WTC11 (cell line): ENCODE data around the gene SLC38A1. TPM values are rescaled to one million over a fixed set of nuclear protein-coding genes. Genes with fewer than 3 reads are reported as not detected.

ENCODE experiments used
- ATAC-seq: fragments of 200-7000 bp; cut with Tn5 transposase; 2 replicates; pipeline ENCODE4 v1.10.0; 2021; ENCODE audit warnings: mild to moderate bottlenecking, moderate library complexity
- CTCF ChIA-PET: fragments of 300-600 bp; sonication (Branson Sonifier 250); formaldehyde crosslinking; loops from one replicate; lab custom pipeline; 2021; ENCODE audit warnings: antibody characterized with exemption; lab: Charles Lee
- POLR2A ChIA-PET: fragments of 350-600 bp; sonication (Branson Sonifier 250); formaldehyde crosslinking; loops from one replicate; lab custom pipeline; 2021; ENCODE audit warnings: antibody characterized with exemption; lab: Charles Lee
- DNase-seq: peaks from one replicate; pipeline ENCODE4 v3.0.0; 2021; ENCODE audit warnings: low spot score
- H3K27ac Mint-ChIP-seq: 2 replicates; pipeline ENCODE4 v1.8.0; 2021; ENCODE audit warnings: mixed read lengths
- H3K27me3 Mint-ChIP-seq: 2 replicates; pipeline ENCODE4 v1.8.0; 2021; ENCODE audit warnings: low read depth, mild to moderate bottlenecking, moderate library complexity, mixed read lengths
- H3K36me3 Mint-ChIP-seq: 2 replicates; pipeline ENCODE4 v1.8.0; 2021; ENCODE audit warnings: mixed read lengths
- H3K4me1 Mint-ChIP-seq: 2 replicates; pipeline ENCODE4 v1.8.0; 2022; ENCODE audit warnings: mixed read lengths
- H3K4me3 Mint-ChIP-seq: 2 replicates; pipeline ENCODE4 v1.8.0; 2021; ENCODE audit warnings: mild to moderate bottlenecking, moderate library complexity, mixed read lengths
- H3K9me3 Mint-ChIP-seq: 2 replicates; pipeline ENCODE4 v1.8.0; 2021; ENCODE audit warnings: mixed read lengths
- ARID4B ChIP-seq: sonication (generic); formaldehyde crosslinking; IDR thresholded peaks from 2 replicates; pipeline ENCODE4 v1.8.0; 2023; ENCODE audit warnings: missing genetic modification reagents, mild to moderate bottlenecking, borderline replicate concordance
- CREM ChIP-seq: sonication (generic); formaldehyde crosslinking; IDR thresholded peaks from 2 replicates; pipeline ENCODE4 v1.8.1; 2022; ENCODE audit warnings: mild to moderate bottlenecking, missing genetic modification reagents, moderate library complexity
- E2F5 ChIP-seq: sonication (generic); formaldehyde crosslinking; IDR thresholded peaks from 2 replicates; pipeline ENCODE4 v1.8.1; 2022; ENCODE audit warnings: mild to moderate bottlenecking, moderate library complexity, missing genetic modification reagents
- FOXP4 ChIP-seq: sonication (generic); formaldehyde crosslinking; IDR thresholded peaks from 2 replicates; pipeline ENCODE4 v1.8.0; 2022; ENCODE audit warnings: mild to moderate bottlenecking, missing genetic modification reagents
- IRF1 ChIP-seq: sonication (generic); formaldehyde crosslinking; IDR thresholded peaks from 2 replicates; pipeline ENCODE4 v1.8.0; 2023; ENCODE audit warnings: missing genetic modification reagents
- IRF2 ChIP-seq: sonication (generic); formaldehyde crosslinking; IDR thresholded peaks from 2 replicates; pipeline ENCODE4 v1.8.0; 2022; ENCODE audit warnings: low read depth, missing genetic modification reagents, borderline replicate concordance
- NR1H2 ChIP-seq: sonication (generic); formaldehyde crosslinking; IDR thresholded peaks from 2 replicates; pipeline ENCODE4 v1.9.0; 2021; ENCODE audit warnings: mild to moderate bottlenecking, moderate library complexity, missing genetic modification reagents
- RORB ChIP-seq: fragments of 250-450 bp; sonication (Bioruptor Pico); IDR thresholded peaks from 2 replicates; pipeline ENCODE4 v1.9.0; 2021; ENCODE audit warnings: mild to moderate bottlenecking
- STAT6 ChIP-seq: sonication (generic); formaldehyde crosslinking; conservative IDR thresholded peaks from 2 replicates; pipeline ENCODE4 v1.8.1; 2023; ENCODE audit warnings: mild to moderate bottlenecking, low read depth, missing genetic modification reagents, moderate library complexity
- ZMAT4 ChIP-seq: fragments of 250-450 bp; sonication (Bioruptor Pico); IDR thresholded peaks from 2 replicates; pipeline ENCODE4 v1.9.0; 2021; ENCODE audit warnings: mild to moderate bottlenecking
- ZNF232 ChIP-seq: sonication (generic); formaldehyde crosslinking; IDR thresholded peaks from 2 replicates; pipeline ENCODE4 v1.8.0; 2022; ENCODE audit warnings: mild to moderate bottlenecking, missing genetic modification reagents
- ZNF263 ChIP-seq: sonication (generic); formaldehyde crosslinking; IDR thresholded peaks from 2 replicates; pipeline ENCODE4 v1.8.1; 2022; ENCODE audit warnings: low read depth, mild to moderate bottlenecking, moderate library complexity, missing genetic modification reagents
- ZNF512 ChIP-seq: sonication (generic); formaldehyde crosslinking; IDR thresholded peaks from 2 replicates; pipeline ENCODE4 v1.8.1; 2022; ENCODE audit warnings: missing genetic modification reagents, borderline replicate concordance
- total RNA-seq: library from RNA; stranded (reverse); gene quantifications from 3 replicates; pipeline ENCODE4 v1.2.3, GENCODE V29; 2021

SLC38A1 gene
- total RNA-seq, 1 experiment from 2014 or later: 179 TPM

GRCh38 chr12:46134852-46135251 lies 134.0 kb downstream of the SLC38A1 start:
- no peaks in the 10 kb centered on the region for H3K4me1 Mint-ChIP-seq
- ATAC-seq (no peak), DNase-seq (no peak)
- CTCF ChIA-PET: interaction anchor here (1.5 kb wide), 1 partner anchor 10 kb away, joined by 9 read pairs; no protein-coding TSS in a partner anchor
- no peaks in the 10 kb centered on the region for H3K27me3 Mint-ChIP-seq
- no peak overlapping the region for H3K4me3 Mint-ChIP-seq
- H3K27ac Mint-ChIP-seq: no peak overlapping the region
- POLR2A ChIA-PET: no interaction called here
- TF ChIP-seq CREM (CRISPR knock-in tag) (no peak), IRF1 (CRISPR knock-in tag) (no peak), NR1H2 (CRISPR knock-in tag) (no peak), ZMAT4 (CRISPR knock-in tag) (no peak), ZNF232 (CRISPR knock-in tag) (no peak), E2F5 (CRISPR knock-in tag) (no peak), ARID4B (no peak), ZNF263 (CRISPR knock-in tag) (no peak)
- H3K9me3 Mint-ChIP-seq: peaks cover 5% of the 10 kb centered on the region; the same call in 1 of the 2 replicates
- no peaks in the 10 kb centered on the region for H3K36me3 Mint-ChIP-seq

GRCh38 chr12:46134205-46134811 lies 134.5 kb downstream of the SLC38A1 start:
- H3K27ac Mint-ChIP-seq: no peak overlapping the region
- H3K4me1 Mint-ChIP-seq: no peaks in the 10 kb centered on the region
- ATAC-seq (no peak), DNase-seq (no peak)
- no peaks in the 10 kb centered on the region for H3K36me3 Mint-ChIP-seq
- H3K4me3 Mint-ChIP-seq: no peak overlapping the region
- POLR2A ChIA-PET: no interaction called here
- H3K9me3 Mint-ChIP-seq: peaks cover 5% of the 10 kb centered on the region; the same call in 1 of the 2 replicates
- CTCF ChIA-PET: interaction anchor here (1.5 kb wide), 1 partner anchor 9 kb away, joined by 9 read pairs; no protein-coding TSS in a partner anchor
- H3K27me3 Mint-ChIP-seq: no peaks in the 10 kb centered on the region
- no peak for TF ChIP-seq ZNF232 (CRISPR knock-in tag)
- TF ChIP-seq ZNF512 (CRISPR knock-in tag): no peak
- no peak for TF ChIP-seq RORB (CRISPR knock-in tag)
- no peak for TF ChIP-seq STAT6 (CRISPR knock-in tag)
- TF ChIP-seq IRF1 (CRISPR knock-in tag): no peak
- TF ChIP-seq FOXP4: no peak
- no peak for TF ChIP-seq IRF2
- TF ChIP-seq, all 79 proteins: peak for 0
